ENCODE measurements around the gene ZNF254. TPM values are rescaled to one million over a fixed set of nuclear protein-coding genes. Genes with fewer than 3 reads are reported as not detected.

Gene ZNF254
- polyA plus RNA-seq, 1 donor from 2014 or later = 49.1 TPM

- H3K9me3 ChIP-seq (ENCODE audit: low read length) = no peaks in the 10 kb centered on the region
- no peaks in the 10 kb centered on the region for H4K20me1 ChIP-seq (ENCODE audit: insufficient read depth)
- peaks cover 11% of the 10 kb centered on the region for H3K36me3 ChIP-seq (ENCODE audit: insufficient read depth, low read length)
- no peaks in the 10 kb centered on the region for H3K9me2 ChIP-seq (ENCODE audit: insufficient read depth, low read length)
- no peaks in the 10 kb centered on the region for H3F3A ChIP-seq (ENCODE audit: insufficient read depth, low read length, poor library complexity, severe bottlenecking)
- H3K4me2 ChIP-seq (ENCODE audit: low read length) = no peak overlapping the region
- H3K79me2 ChIP-seq (replicated peaks; ENCODE audit: insufficient read depth, low read length) = peaks cover 15% of the 10 kb centered on the region
- H3K9ac ChIP-seq (ENCODE audit: low read length) = no peak overlapping the region
- TF ChIP-seq EP300 (conservative IDR thresholded peaks at IDR 0.05; ENCODE audit: poor library complexity, severe bottlenecking) (no peak), SMC3 (conservative IDR thresholded peaks at IDR 0.05; ENCODE audit: poor library complexity) (no peak), POLR2AphosphoS5 (IDR thresholded peaks at IDR 0.05) (no peak), TAF1 (IDR thresholded peaks at IDR 0.05; ENCODE audit: low read depth) (no peak), MXI1 (conservative IDR thresholded peaks at IDR 0.05; ENCODE audit: poor library complexity, severe bottlenecking) (no peak), EZH2 (IDR thresholded peaks at IDR 0.05; ENCODE audit: borderline replicate concordance, insufficient read depth, low read length, poor library complexity, severe bottlenecking) (no peak), RAD21 (conservative IDR thresholded peaks at IDR 0.05) (no peak)
- TF ChIP-seq, protein P1, sequence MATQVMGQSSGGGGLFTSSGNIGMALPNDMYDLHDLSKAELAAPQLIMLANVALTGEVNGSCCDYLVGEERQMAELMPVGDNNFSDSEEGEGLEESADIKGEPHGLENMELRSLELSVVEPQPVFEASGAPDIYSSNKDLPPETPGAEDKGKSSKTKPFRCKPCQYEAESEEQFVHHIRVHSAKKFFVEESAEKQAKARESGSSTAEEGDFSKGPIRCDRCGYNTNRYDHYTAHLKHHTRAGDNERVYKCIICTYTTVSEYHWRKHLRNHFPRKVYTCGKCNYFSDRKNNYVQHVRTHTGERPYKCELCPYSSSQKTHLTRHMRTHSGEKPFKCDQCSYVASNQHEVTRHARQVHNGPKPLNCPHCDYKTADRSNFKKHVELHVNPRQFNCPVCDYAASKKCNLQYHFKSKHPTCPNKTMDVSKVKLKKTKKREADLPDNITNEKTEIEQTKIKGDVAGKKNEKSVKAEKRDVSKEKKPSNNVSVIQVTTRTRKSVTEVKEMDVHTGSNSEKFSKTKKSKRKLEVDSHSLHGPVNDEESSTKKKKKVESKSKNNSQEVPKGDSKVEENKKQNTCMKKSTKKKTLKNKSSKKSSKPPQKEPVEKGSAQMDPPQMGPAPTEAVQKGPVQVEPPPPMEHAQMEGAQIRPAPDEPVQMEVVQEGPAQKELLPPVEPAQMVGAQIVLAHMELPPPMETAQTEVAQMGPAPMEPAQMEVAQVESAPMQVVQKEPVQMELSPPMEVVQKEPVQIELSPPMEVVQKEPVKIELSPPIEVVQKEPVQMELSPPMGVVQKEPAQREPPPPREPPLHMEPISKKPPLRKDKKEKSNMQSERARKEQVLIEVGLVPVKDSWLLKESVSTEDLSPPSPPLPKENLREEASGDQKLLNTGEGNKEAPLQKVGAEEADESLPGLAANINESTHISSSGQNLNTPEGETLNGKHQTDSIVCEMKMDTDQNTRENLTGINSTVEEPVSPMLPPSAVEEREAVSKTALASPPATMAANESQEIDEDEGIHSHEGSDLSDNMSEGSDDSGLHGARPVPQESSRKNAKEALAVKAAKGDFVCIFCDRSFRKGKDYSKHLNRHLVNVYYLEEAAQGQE (IDR thresholded peaks at IDR 0.05; ENCODE audit: borderline replicate concordance) = no peak
- TF ChIP-seq, protein P2, sequence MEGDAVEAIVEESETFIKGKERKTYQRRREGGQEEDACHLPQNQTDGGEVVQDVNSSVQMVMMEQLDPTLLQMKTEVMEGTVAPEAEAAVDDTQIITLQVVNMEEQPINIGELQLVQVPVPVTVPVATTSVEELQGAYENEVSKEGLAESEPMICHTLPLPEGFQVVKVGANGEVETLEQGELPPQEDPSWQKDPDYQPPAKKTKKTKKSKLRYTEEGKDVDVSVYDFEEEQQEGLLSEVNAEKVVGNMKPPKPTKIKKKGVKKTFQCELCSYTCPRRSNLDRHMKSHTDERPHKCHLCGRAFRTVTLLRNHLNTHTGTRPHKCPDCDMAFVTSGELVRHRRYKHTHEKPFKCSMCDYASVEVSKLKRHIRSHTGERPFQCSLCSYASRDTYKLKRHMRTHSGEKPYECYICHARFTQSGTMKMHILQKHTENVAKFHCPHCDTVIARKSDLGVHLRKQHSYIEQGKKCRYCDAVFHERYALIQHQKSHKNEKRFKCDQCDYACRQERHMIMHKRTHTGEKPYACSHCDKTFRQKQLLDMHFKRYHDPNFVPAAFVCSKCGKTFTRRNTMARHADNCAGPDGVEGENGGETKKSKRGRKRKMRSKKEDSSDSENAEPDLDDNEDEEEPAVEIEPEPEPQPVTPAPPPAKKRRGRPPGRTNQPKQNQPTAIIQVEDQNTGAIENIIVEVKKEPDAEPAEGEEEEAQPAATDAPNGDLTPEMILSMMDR (IDR thresholded peaks at IDR 0.05; ENCODE audit: poor library complexity, severe bottlenecking) = no peak
- no peak overlapping the region for H3K4me3 ChIP-seq (ENCODE audit: low read length)
- no peak overlapping the region for H3K27ac ChIP-seq (ENCODE audit: low read length)
- no peak overlapping the region for H2AFZ ChIP-seq (ENCODE audit: low read depth, low read length)
- H3K27me3 ChIP-seq (ENCODE audit: insufficient read depth, low read depth, low read length) = no peaks in the 10 kb centered on the region
Measured at GRCh38 chr19:24046550-24046949, 40.4 kb upstream of the ZNF254 start.

GRCh38 chr19:24048261-24048660 is 38.7 kb upstream of the ZNF254 start:
- Histone ChIP-seq H3K9ac (ENCODE audit: low read length) (no peak overlapping the region), H2AFZ (ENCODE audit: low read depth, low read length) (no peak overlapping the region), H3K4me2 (ENCODE audit: low read length) (no peak overlapping the region), H3K9me3 (ENCODE audit: low read length) (no peaks in the 10 kb centered on the region), H3K27ac (ENCODE audit: low read length) (no peak overlapping the region), H3K9me2 (ENCODE audit: insufficient read depth, low read length) (no peaks in the 10 kb centered on the region), H3K27me3 (ENCODE audit: insufficient read depth, low read depth, low read length) (no peaks in the 10 kb centered on the region), H3K4me3 (ENCODE audit: low read length) (no peak overlapping the region), H3K79me2 (replicated peaks; ENCODE audit: insufficient read depth, low read length) (peaks cover 6% of the 10 kb centered on the region), H4K20me1 (ENCODE audit: insufficient read depth) (no peaks in the 10 kb centered on the region), H3K36me3 (ENCODE audit: insufficient read depth, low read length) (peaks cover 16% of the 10 kb centered on the region), H3F3A (ENCODE audit: insufficient read depth, low read length, poor library complexity, severe bottlenecking) (no peaks in the 10 kb centered on the region)
- TF ChIP-seq MXI1 (conservative IDR thresholded peaks at IDR 0.05; ENCODE audit: poor library complexity, severe bottlenecking) = no peak
- TF ChIP-seq SMC3 (conservative IDR thresholded peaks at IDR 0.05; ENCODE audit: poor library complexity) = no peak
- no peak for TF ChIP-seq EP300 (conservative IDR thresholded peaks at IDR 0.05; ENCODE audit: poor library complexity, severe bottlenecking)
- TF ChIP-seq EZH2 (IDR thresholded peaks at IDR 0.05; ENCODE audit: borderline replicate concordance, insufficient read depth, low read length, poor library complexity, severe bottlenecking) = no peak
- no peak for TF ChIP-seq RAD21 (conservative IDR thresholded peaks at IDR 0.05)
- TF ChIP-seq, protein P2 (IDR thresholded peaks at IDR 0.05; ENCODE audit: poor library complexity, severe bottlenecking) = no peak
- no peak for TF ChIP-seq TAF1 (IDR thresholded peaks at IDR 0.05; ENCODE audit: low read depth)
- TF ChIP-seq POLR2AphosphoS5 (IDR thresholded peaks at IDR 0.05) = no peak

All from neural cell (in vitro differentiated cells).